ENCODE measurements around the gene PSTPIP2.

- TF ChIP-seq CTCF (IDR thresholded peaks at IDR 0.05; ENCODE audit: insufficient read depth, low read length, poor library complexity, severe bottlenecking), result no peak
- TF ChIP-seq EZH2phosphoT487 (conservative IDR thresholded peaks at IDR 0.05; ENCODE audit: low read length), result no peak
These were observed 91.8 kb downstream of the PSTPIP2 start for GRCh38 chr18:45980229-45980628.

Measured in SU-DHL-6 (cell line).